ENCODE data around the gene TRIM7. TPM values are rescaled to one million over a fixed set of nuclear protein-coding genes. Genes with fewer than 3 reads are reported as not detected.
"Not testable (repeated sequence)": the region's sequence is repeated elsewhere in the genome, so short reads cannot be mapped to it uniquely, and the experiment has no call there.

TRIM7 gene
- polyA plus RNA-seq, 3 donors from 2014 or later: 0.50 TPM; not detected in 2

GRCh38 chr5:181215997-181216989 is 11.3 kb upstream of the TRIM7 start:
- H3K36me3 Mint-ChIP-seq: no peaks in the 10 kb centered on the region
- H3K4me3 Mint-ChIP-seq: peak overlapping the region; percentile 93 to 97 (median 96)
- H3K27me3 Mint-ChIP-seq (ENCODE audit: low read depth in 3 of 3): peaks cover 27 to 45% (median 32%) of the 10 kb centered on the region in 3 donors
- H3K9me3 Mint-ChIP-seq: peaks cover 0 to 7% (median 1%) of the 10 kb centered on the region in 6 donors
- H3K27ac Mint-ChIP-seq: peak overlapping the region; percentile 80 to 97 (median 90)
- H3K4me1 Mint-ChIP-seq: peaks cover 39% of the 10 kb centered on the region in 2 donors
- DNase-seq: peak in 1 of 3 donors; percentile 35

GRCh38 chr5:181214249-181214648 is 9.3 kb upstream of the TRIM7 start:
- not testable (repeated sequence) for H3K36me3 Mint-ChIP-seq, H3K27ac Mint-ChIP-seq, H3K4me3 Mint-ChIP-seq, DNase-seq, H3K9me3 Mint-ChIP-seq
- Mint-ChIP-seq H3K4me1 (peaks cover 26 to 29% of the 10 kb centered on the region in 2 donors), H3K27me3 (ENCODE audit: low read depth in 3 of 3) (peaks cover 18 to 29% (median 25%) of the 10 kb centered on the region in 3 donors)

GRCh38 chr5:181212934-181213333 is 7.9 kb upstream of the TRIM7 start:
- Mint-ChIP-seq H3K36me3 (no peaks in the 10 kb centered on the region), H3K27me3 (ENCODE audit: low read depth in 3 of 3) (peaks cover 10 to 24% (median 20%) of the 10 kb centered on the region in 3 donors), H3K9me3 (peaks cover 0 to 1% (median 0%) of the 10 kb centered on the region in 6 donors), H3K4me1 (peaks cover 22 to 23% of the 10 kb centered on the region in 2 donors), H3K27ac (no peak overlapping the region), H3K4me3 (no peak overlapping the region)
- DNase-seq: no peak

GRCh38 chr5:181212080-181212479 is 7.1 kb upstream of the TRIM7 start:
- Mint-ChIP-seq H3K36me3 (no peaks in the 10 kb centered on the region), H3K4me1 (peaks cover 20 to 23% of the 10 kb centered on the region in 2 donors), H3K27ac (no peak overlapping the region), H3K4me3 (no peak overlapping the region), H3K9me3 (no peaks in the 10 kb centered on the region), H3K27me3 (ENCODE audit: low read depth in 3 of 3) (peaks cover 12 to 24% (median 20%) of the 10 kb centered on the region in 3 donors)
- DNase-seq: no peak

GRCh38 chr5:181211208-181211607 is 6.2 kb upstream of the TRIM7 start:
- Mint-ChIP-seq H3K27me3 (ENCODE audit: low read depth in 3 of 3) (peaks cover 20 to 31% (median 26%) of the 10 kb centered on the region in 3 donors), H3K4me3 (no peak overlapping the region), H3K36me3 (no peaks in the 10 kb centered on the region), H3K4me1 (peaks cover 21 to 25% of the 10 kb centered on the region in 2 donors), H3K27ac (no peak overlapping the region), H3K9me3 (peaks cover 0 to 2% (median 0%) of the 10 kb centered on the region in 6 donors)
- no peak for DNase-seq

- H3K27ac Mint-ChIP-seq, H3K36me3 Mint-ChIP-seq, H3K9me3 Mint-ChIP-seq, DNase-seq, H3K4me3 Mint-ChIP-seq: not testable (repeated sequence)
- peaks cover 25 to 36% (median 31%) of the 10 kb centered on the region in 3 donors for H3K27me3 Mint-ChIP-seq (ENCODE audit: low read depth in 3 of 3)
- H3K4me1 Mint-ChIP-seq: peaks cover 25 to 27% of the 10 kb centered on the region in 2 donors
Observed at GRCh38 chr5:181210698-181211097, 5.7 kb upstream of the TRIM7 start.

- H3K4me1 Mint-ChIP-seq: peaks cover 28 to 32% of the 10 kb centered on the region in 2 donors
- H3K27ac Mint-ChIP-seq, H3K4me3 Mint-ChIP-seq, H3K9me3 Mint-ChIP-seq, H3K36me3 Mint-ChIP-seq, DNase-seq: not testable (repeated sequence)
- peaks cover 27 to 39% (median 34%) of the 10 kb centered on the region in 3 donors for H3K27me3 Mint-ChIP-seq (ENCODE audit: low read depth in 3 of 3)
Observed at GRCh38 chr5:181210148-181210547, 5.2 kb upstream of the TRIM7 start.

- H3K4me3 Mint-ChIP-seq, H3K27ac Mint-ChIP-seq, H3K36me3 Mint-ChIP-seq, H3K9me3 Mint-ChIP-seq, DNase-seq: not testable (repeated sequence)
- Mint-ChIP-seq H3K4me1 (peaks cover 31 to 32% of the 10 kb centered on the region in 2 donors), H3K27me3 (ENCODE audit: low read depth in 3 of 3) (peaks cover 27 to 36% (median 34%) of the 10 kb centered on the region in 3 donors)
Observed at GRCh38 chr5:181209006-181209405, 4.0 kb upstream of the TRIM7 start.

GRCh38 chr5:181207960-181208253 is 2.9 kb upstream of the TRIM7 start:
- no peak for DNase-seq
- Mint-ChIP-seq H3K27ac (peak overlapping the region; percentile 85 to 97 (median 90)), H3K4me1 (peaks cover 32 to 35% of the 10 kb centered on the region in 2 donors), H3K4me3 (peak overlapping the region; percentile 87 to 97 (median 94)), H3K27me3 (ENCODE audit: low read depth in 3 of 3) (peaks cover 31 to 38% (median 36%) of the 10 kb centered on the region in 3 donors), H3K36me3 (no peaks in the 10 kb centered on the region), H3K9me3 (peaks cover 0 to 2% (median 0%) of the 10 kb centered on the region in 6 donors)

- no peaks in the 10 kb centered on the region for H3K36me3 Mint-ChIP-seq
- peaks cover 32 to 35% of the 10 kb centered on the region in 2 donors for H3K4me1 Mint-ChIP-seq
- DNase-seq: peak; percentile 70 to 77 (median 76)
- H3K4me3 Mint-ChIP-seq: peak overlapping the region; percentile 87 to 97 (median 94)
- H3K27me3 Mint-ChIP-seq (ENCODE audit: low read depth in 3 of 3): peaks cover 31 to 38% (median 35%) of the 10 kb centered on the region in 3 donors
- H3K9me3 Mint-ChIP-seq: peaks cover 0 to 2% (median 0%) of the 10 kb centered on the region in 6 donors
- H3K27ac Mint-ChIP-seq: peak overlapping the region; percentile 85 to 97 (median 90)
Observed at GRCh38 chr5:181207214-181207959, 2.4 kb upstream of the TRIM7 start.

GRCh38 chr5:181205761-181206649 is 1.0 kb upstream of the TRIM7 start:
- H3K36me3 Mint-ChIP-seq: no peaks in the 10 kb centered on the region
- H3K9me3 Mint-ChIP-seq: peaks cover 0 to 2% (median 0%) of the 10 kb centered on the region in 6 donors
- H3K27me3 Mint-ChIP-seq (ENCODE audit: low read depth in 3 of 3): peaks cover 31 to 40% (median 35%) of the 10 kb centered on the region in 3 donors
- H3K4me3 Mint-ChIP-seq: peak overlapping the region; percentile 87 to 97 (median 94)
- H3K27ac Mint-ChIP-seq: peak overlapping the region; percentile 85 to 97 (median 90)
- H3K4me1 Mint-ChIP-seq: peaks cover 32 to 35% of the 10 kb centered on the region in 2 donors
- DNase-seq: no peak

- peaks cover 32 to 35% of the 10 kb centered on the region in 2 donors for H3K4me1 Mint-ChIP-seq
- H3K27ac Mint-ChIP-seq: peak overlapping the region in 1 of 6 donors; percentile 71
- DNase-seq: peak in 1 of 3 donors; percentile 22
- H3K4me3 Mint-ChIP-seq: peak overlapping the region; percentile 74 to 91 (median 87)
- H3K27me3 Mint-ChIP-seq (ENCODE audit: low read depth in 3 of 3): peaks cover 31 to 41% (median 35%) of the 10 kb centered on the region in 3 donors
- peaks cover 0 to 2% (median 0%) of the 10 kb centered on the region in 6 donors for H3K9me3 Mint-ChIP-seq
- no peaks in the 10 kb centered on the region for H3K36me3 Mint-ChIP-seq
Observed at GRCh38 chr5:181204113-181204825, 727 bp downstream of the TRIM7 start.

Measured in immature natural killer cell (primary cell).